Hindlimb muscle (tissue), 1 donor: ENCODE results near the gene USP2. TPM values are rescaled to one million over a fixed set of nuclear protein-coding genes. Genes with fewer than 3 reads are reported as not detected.
A peak's percentile ranks its signal among the peaks of the same experiment; 100 is the strongest.
"Not testable (repeated sequence)": the region's sequence is repeated elsewhere in the genome, so short reads cannot be mapped to it uniquely, and the experiment has no call there.

Experiments used
- DNase-seq: peaks from one replicate; pipeline ENCODE4 v3.0.0-alpha.2; 2013
- polyA plus RNA-seq: library from polyadenylated mRNA; unstranded; fragments of 120-200 nt; gene quantifications from one replicate; pipeline ENCODE4 v1.2.1, GENCODE V29; 2013; ENCODE audit not compliant: insufficient read length

Gene USP2
- polyA plus RNA-seq, 1 donor: 60.0 TPM

DNA sequence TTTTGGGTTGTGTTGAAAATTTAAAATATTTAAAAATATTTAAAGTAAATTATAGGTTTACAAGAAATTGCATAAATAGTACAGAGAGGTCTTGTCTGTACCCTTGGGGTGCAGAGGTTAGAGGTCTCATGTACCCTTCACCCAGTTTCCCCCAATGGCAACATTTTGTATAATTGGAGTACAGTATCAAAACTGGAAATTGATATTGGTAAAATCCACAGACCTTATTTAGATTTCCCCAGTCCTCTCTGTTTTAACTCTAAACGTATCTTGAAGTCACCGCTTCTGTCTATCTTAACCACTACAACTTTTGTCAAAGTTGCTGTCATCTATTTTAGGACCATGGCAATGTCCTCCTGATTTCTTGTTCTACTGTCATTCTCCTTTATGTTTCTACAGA, 30.6 kb upstream of the USP2 start:
- DNase-seq: no peak

DNA sequence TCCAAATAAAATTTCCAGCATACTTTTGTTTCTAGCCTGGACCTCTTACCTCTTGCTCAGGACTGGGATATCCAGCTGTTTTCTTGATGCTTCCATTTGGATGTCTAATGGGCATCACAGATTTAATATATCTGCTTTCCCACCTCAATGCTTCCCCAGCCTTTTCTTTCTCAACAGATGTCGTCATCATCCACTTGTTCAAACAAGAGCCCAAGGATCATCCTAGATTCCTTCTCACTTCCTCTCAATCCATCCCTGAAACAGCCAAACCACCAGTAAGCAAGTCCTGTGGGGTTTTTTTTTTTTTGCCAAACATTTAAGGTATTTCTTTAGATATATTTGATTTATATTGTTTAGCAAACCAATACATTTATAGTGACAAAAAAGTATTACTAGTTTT, 29.0 kb upstream of the USP2 start:
- no peak for DNase-seq

DNA sequence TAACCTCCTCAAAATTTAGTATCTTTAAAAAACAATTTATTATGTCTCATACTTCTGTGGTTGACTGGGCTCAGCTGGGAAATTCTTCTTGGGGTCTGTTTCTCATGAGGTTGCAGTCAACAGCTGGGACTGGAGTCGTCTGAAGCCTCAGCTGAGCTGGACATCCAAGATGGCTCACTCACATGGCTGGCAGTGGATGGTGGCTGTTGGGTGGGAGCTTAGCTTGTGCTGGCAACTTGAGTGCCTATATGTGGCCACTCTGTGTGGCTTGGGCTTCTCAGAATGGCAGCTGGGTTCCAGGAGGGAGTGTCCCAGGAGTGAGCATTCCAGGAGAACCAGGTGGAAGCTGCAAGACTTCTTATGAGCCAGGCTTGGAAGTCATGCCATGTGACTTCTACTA, 28.2 kb upstream of the USP2 start:
- DNase-seq: no peak

DNA sequence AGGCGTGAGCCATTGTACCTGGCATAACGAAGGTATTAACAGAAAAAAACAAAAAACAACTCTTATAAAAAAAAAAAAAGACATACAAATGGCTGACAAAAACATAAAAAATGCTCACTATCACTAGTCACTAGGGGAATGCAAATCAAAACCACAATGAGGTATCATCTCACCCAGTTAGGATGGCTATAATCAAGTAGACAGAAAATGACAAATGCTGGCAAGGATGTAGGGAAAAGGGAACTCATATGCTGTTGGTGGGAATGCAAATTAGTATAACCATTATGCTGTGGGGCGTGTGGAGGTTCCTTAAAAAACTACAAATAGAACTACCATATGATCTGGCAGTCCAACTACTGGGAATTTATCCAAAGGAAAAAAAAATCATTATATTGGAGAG, 24.5 kb upstream of the USP2 start:
- no peak for DNase-seq

DNA sequence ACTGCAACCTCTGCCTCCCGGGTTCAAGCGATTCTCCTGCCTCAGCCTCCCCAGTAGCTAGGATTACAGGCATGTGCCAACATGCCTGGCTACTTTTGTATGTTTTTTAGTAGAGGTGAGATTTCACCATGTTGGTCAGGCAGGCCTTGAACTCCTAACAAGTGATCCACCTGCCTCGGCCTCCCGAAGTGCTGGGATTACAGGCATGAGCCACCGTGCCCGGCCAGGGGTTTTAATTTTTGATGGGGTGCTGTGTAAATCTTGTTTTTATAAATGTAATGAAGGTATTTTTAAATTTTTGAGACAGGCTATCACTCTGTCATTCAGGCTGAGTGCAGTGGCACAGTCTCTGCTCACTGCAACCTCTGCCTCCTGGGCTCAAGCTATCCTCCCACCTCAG, 24.0 kb upstream of the USP2 start:
- not testable (repeated sequence) for DNase-seq

DNA sequence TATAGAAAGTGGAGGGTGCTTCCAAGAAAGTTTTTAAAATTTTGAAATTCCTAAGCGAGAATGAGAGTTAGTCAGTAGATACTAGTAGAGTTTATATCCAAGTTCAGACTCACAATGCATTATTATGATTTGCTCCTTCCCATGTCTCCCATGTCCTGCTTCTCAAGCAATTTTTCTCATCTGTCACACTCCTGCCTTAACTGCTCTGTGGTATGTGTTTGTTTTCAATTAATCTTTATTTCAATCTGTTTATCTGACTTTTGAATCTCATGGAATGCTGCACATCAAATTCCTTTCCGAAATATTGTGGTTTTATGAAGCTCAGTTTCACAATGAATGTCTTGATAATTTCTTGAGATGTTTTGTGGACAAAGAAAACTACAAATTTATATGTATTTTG, 23.4 kb upstream of the USP2 start:
- no peak for DNase-seq

DNA sequence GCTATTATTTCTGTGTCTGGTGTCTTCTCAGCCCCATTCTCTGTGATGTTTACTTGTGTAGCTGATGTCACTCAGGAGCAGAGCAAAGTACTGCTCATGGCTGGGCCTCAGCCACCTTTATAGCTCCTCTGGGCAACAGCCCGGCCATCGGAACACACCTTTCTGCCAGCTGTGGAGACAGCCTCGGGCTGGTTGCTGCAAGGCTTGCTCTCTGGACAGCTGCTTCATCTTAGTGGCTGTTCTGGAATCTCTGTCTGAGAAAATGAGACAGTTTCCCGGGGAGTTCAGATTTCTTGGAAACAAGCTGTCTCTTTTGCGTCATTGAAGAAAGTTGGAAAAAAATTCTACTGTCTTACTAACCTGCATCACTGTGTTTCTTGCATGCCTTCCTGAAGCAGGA, 21.5 kb upstream of the USP2 start:
- peak; percentile 63 for DNase-seq

DNA sequence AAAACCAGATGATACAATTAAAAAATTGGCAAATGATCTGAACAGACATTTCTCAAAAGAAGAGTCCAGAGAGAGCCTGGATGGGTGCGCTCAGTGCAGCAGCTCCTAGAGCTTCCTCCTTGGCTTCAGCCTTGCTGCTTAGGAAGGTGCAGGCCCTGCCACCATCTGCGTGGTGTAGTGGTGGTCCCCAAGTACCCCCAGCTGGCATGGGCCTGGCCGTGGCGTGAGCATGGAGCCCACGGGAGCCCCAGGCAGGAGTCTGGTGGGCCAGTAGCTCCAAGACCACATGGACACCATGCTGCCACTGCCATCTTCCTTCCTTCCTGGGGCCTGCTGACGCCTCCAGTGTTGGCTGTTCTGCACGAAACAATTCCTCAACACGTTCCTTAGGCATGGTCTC, 21.0 kb upstream of the USP2 start:
- DNase-seq: no peak

DNA sequence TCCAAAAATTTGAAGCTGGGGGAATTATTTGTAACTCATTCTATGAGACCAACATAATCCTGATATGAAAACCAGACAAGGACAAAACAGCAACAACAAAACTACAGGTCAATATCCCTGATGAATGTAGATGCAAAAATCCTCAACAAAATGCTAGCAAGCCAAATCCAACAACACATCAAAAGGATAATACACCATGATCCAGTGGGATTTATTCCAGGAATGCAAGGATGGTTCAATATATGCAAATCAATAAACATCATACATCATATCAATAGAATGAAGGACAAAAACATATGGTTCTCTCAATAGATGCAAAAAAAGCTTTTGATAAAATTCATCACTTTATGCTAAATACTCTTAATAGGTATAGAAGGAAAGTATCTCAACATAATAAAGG, 19.4 kb upstream of the USP2 start:
- DNase-seq: no peak

DNA sequence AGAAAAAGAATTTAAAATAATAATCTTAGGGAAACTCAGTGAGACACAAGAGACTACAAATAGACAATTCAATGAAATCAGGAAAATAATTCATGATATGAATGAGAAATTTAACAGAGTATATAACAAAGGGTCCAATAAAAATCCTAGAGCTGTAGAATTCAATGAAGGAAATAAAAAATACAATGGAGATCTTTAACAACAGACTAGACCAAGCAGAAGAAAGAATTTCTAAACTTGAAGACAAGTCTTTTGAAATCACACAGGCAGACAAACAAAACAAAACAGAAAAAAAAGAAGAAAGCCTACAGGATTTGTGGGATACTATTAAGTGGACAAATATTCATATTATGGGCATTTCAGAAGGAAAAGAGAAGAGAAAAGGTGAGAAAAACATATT, 16.2 kb upstream of the USP2 start:
- DNase-seq: no peak

DNA sequence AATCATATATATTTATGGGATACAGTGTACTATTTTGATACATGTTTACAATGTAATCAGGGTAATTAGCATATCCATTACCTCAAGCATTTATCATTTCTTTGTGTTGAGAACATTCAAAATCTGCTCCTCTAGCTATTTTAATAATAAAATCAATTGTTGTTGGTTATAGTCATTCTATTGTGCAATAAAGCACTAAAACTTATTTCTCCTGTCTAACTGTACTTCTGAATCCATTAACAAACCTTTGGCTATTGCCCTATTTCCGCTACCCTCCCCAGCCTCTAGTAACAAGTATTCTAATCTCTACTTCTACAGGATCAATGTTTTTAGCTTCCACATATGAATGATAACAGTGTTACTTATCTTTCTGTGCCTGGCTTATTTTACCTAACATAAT, 15.3 kb upstream of the USP2 start:
- DNase-seq: no peak

DNA sequence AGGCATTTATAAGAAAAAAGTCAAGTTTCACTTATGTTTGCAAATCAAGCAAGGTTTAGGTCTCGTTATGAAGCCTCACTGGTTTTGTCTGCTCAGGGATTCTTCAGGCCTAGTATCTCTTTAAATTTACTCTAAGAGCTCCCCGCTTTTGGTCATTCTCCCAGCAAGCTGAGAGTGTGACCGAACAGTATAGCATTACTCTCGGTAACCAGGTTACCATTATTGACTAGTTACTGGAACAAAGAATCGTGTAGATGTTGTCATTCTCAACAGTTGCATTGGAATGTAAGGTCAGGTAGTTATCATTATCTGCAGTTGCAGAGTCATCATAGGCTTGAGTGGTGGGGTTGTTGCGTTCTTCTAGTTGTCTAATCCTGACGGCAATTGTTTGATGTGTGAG, 9.8 kb upstream of the USP2 start:
- DNase-seq: no peak

DNA sequence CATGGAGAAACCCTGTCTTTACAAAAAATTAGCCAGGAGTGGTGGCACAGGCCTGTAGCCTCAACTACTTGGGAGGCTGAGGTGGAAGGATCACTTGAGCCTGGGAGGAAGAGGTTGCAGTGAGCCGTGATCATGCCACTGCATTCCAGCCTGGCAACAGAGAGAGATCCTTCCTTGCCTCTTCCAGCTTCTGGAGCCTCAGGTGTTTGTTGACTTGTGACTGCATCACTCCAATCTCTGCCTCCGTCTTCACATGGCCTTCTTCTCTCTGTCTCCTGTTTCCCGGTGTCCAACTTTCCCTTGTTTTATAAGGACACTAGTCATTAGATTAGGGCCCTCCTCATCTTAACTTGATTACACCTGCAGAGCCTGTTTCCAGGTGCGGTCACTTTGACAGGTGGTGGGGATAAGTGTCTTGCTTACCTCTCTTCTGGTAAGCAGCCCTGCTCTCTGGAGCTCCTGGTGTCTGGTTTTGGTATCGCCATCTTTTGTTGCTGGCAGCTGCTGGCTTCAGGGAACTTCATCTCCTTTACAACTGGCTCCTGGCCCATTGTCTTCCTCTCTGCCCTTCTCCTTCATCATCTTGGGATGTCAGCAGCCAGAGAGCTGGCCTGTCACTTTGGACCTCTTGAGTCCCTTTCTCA, 8.2 kb upstream of the USP2 start:
- no peak for DNase-seq

DNA sequence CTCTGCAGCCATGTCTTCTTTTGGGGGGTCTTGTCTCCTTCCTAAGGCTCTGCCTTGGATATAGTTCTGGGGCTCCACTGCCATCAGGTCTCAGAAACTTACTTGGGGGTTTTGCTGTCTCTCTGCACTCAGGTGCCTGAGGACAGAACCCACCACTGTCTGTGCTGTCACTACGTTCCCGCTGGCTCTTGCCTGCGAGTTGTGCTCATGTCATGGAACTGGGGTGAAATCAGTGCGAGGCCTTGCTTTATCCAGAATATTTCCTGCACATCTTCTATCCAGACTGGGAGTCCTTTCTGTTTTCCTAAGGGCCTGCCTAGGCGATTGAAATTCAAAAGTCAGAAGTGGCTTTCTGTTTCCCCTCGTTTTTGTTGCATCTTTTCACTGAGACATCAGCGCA, 6.6 kb upstream of the USP2 start:
- no peak for DNase-seq

DNA sequence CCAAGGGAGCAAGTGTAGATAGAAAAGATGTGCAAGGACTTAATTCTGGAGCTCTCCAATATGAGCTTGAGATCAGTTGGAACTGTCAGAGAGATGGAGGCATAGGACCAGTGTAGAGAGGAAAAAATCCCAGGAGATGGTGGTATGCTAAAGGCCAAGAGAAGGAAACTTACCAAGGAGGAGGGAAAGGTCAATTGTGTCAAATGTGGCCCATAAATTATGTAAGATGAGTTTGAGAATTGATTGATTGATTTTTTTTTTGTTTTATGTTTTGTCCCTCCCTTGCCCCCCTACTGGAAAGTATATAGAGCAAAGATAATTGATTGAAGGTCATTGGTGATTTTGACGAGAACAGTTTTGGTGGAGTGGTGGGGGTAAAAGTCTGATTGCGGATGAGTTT, 2.8 kb upstream of the USP2 start:
- DNase-seq: no peak

DNA sequence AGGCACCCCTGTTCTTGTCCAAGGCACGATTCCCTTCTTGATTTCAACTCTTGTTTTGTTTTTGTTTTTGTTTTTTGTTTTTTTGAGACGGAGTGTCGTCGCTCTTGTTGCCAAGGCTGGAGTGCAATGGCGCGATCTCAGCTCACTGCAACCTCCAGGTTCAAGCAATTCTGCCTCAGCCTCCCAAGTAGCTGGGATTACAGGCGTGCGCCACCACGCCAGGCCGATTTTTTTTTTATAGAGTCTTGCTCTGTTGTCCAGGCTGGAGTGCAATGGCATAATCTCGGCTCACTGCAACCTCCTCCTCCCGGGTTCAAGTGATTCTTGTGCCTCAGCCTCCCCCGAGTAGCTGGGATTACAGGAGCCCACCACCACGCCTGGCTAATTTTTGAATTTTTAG, 1.0 kb upstream of the USP2 start:
- DNase-seq: not testable (repeated sequence)

DNA sequence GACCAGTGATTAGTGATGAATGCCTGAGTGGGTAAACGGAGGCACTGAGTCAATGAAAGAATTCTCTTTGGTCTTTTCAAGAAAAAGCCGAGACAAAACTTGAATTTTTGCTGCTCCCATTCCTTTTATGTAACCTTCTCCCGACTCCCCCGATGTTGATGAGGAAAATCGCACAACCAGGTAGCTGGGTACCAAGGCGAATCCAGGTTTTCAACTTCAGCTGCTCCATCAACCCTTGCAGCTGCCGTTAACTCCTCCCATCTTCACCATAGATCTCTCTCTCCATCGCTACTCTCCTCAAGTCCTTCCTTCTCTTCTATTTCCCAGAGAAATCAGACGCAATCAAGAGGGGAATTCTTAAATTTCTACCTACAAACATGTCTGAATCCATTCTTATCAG, 611 bp upstream of the USP2 start:
- DNase-seq: no peak

DNA sequence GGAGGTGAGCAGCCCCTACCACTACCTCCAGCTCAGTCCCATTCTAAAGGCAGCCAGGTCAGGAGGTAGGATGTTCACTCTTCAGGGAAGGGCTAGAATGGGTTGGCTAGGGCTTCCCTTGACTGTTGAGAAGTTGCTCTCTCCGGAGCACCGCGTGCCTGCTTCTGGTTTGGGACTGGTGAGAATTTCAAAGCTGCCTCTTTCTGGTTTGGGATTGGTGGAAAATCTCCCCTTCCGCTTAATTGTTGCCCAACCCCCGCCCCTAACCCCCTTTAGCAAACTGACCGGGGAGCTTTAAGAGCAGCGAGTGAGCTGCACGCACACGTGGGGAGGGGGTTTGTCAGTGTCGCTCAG, 686 bp downstream of the USP2 start:
- no peak for DNase-seq

DNA sequence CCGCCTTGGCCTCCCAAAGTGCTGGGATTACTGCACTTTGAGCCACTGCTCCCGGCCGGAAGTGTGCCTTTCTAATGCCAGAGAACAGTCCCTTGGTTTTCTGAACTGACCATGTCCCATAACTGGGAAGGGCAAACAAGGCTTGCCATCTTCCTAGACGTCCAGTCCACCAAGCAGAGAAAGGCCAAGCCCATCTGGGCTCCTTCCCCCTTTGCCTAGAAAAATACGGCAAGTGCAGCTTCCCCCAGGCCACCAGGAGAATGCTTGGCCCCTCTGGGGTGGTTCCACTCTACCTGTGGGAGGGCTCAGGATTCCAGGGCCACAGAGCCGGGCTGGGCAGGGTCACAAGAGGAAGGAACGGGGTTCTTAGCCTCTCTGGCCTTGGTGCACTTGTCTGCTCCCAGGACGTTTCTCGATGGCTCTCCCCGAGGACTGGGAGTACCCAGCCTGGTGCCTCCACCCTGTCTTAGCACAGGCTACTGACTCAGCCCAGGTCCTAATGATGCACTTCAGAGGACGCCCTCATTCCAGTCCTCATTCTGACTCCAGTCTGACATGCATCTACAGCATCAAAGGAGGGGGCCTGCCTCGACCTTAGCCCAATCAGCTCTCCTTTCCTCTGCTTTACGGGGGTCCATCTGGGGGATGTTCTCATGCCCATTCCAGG, 1.2 kb downstream of the USP2 start:
- no peak for DNase-seq

DNA sequence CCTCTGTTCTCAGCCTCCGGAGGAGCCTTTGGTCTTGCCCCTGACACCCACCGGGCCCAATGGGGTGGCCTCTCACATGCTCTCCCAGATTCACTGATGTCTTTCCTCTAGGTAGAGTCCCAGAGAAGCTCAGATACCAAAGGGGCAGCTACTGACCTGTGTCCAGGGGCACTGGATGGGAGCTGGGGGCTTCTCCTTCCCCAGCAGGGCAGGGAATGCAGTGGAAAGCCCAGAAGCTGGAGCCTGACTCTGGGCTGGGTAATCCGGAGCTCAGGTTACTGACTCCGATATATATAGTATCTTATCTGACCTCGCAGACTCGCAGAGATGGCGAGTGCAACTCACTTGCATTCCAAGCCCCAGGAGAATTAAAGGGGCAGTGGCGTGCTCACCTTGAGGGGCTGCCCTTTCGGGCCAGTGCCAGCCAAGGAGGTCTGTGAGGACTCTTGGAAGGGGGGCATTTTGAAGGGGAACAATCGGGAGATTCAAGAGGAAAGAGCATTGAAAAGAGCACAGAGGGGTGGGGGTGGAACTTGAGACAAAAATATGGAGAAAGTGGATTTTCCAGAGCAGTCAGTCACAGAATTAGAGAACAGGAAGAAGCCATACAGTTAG, 2.5 kb downstream of the USP2 start:
- no peak for DNase-seq

DNA sequence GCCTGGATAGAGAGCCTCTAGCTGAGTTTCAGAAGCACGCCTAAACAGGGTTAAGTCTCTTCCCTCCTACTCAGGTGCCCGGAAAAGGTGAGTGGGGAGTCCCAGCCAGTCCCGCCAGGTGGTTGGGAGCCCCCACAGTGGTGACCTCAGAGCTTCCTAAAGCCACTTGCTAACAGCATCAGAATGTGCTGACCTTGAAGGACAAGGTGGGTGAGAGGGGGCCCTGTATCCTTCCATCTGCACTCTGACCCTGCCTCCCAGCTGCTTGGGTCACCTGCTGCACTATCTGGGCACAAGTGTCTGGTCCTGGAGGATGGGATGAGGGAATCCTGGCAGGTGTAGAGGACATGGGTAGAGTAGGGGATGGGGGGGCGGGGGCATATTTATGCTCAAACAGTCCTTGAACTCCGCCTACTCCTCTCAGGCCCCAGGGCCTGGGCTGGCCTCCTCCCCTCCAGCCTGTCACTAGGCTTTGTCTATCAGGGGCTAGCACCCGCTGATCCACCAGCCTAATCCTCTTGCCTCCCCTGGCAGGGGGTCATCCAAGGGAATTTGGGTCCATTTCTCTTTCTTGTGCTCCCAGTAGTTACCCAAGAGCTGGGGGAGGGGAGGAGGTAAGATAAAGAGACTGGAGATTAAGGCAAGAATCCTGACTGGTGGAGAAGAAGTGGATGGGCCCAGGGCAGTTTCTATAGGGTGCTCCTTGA, 3.4 kb downstream of the USP2 start:
- DNase-seq: no peak

DNA sequence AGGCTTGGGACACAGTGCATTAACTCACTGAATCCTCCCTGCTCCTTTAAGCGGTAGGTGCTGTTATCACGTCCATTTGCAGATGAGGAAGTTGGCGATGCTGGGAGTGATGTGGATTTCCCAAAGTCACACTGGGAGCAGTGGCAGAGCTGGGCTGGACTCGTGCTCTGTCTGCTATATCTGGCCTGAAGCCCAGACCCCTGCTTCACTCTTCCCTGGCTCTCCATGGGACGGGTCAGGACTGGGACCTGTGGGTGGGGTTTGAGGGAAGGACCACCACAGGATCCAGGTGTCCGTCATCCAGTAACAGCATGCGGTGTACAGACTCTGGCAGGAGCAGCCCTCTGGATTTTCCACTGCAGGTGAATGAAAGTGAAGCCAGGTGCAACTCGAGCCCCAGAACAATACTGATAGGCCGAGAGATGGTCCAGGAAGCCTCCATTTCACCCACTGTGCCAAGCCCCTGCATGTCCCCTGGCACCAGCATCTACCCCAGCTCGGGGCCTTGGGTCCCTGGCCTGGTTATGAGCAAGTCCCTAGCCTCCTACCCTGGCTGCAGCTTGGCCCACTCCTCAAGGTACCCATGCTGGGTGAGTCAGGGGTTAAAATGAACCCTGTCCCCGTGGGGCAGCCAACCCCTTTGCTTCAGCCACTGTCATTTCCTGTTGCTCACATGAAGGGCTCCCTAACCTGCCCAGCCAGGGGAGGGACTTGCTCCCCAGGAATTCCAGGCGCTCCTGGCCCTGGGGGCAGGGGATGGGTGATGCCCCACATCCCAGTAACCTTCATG, 4.2 kb downstream of the USP2 start:
- no peak for DNase-seq

DNA sequence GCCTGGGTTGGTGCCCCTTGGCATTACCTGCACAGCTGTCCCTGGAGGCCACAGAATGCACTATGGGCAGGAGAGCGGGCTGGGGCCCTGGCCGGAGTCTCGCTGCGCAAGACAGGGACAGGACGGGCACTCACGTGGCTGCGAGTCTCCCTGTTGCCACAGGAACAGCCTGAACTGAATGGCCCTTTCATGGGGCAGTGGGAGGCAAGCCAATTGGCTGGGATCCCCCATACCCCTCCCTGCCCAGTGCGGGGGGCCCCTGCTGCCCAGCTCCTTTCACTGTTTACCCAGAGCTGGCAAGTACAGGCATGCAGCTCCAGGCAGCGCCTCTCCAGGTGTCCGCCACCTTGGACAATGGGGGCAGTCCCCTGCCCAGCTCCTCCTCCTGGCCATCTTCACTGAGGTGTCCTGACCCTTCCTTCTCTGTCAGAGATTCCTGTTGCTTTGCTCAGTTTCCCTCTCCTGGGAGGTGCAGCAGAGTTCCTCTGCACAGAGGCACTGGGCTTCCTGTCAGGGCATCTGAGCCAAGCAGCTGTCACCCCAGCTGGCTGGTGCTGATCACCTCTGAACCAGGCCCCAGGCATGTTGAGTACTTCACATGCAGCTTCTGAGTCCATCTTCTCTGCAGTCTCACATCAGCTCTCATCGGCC, 5.2 kb downstream of the USP2 start:
- no peak for DNase-seq
